GM12878 (cell line): ENCODE measurements around the gene IRAK2. TPM values are rescaled to one million over a fixed set of nuclear protein-coding genes. Genes with fewer than 3 reads are reported as not detected.
A peak's percentile ranks its signal among the peaks of the same experiment; 100 is the strongest.

Experiments
- ATAC-seq: fragments of 200-7000 bp; cut with Tn5 transposase; 3 replicates; pipeline ENCODE4 v1.9.1; 2020; ENCODE audit warnings: mild to moderate bottlenecking, moderate library complexity
- BruUV-seq: library from RNA; stranded (reverse); fragments of 400-500 nt; replicated peaks from 2 replicates; lab custom pipeline; 2021; lab: Mats Ljungman, UMichigan
- CTCF ChIA-PET: fragments of 300-600 bp; sonication (Branson Sonifier 250); formaldehyde crosslinking; extraction: SDS; loops from one replicate; lab custom pipeline; 2021; ENCODE audit warnings: inconsistent platforms; lab: Yijun Ruan, JAX
- POLR2A ChIA-PET: fragments of 350-600 bp; formaldehyde crosslinking; extraction: SDS; loops from one replicate; lab custom pipeline; 2021; ENCODE audit warnings: inconsistent platforms; lab: Charles Lee
- RAD21 ChIA-PET: fragments of 300-600 bp; sonication (Branson Sonifier 250); formaldehyde crosslinking; loops from one replicate; lab custom pipeline; 2023; ENCODE audit warnings: antibody characterized with exemption; ENCODE audit not compliant: unreplicated experiment; lab: Charles Lee
- SMC1A ChIA-PET: fragments of 300-600 bp; sonication (Branson Sonifier 250); formaldehyde crosslinking; loops from one replicate; lab custom pipeline; 2023; ENCODE audit not compliant: unreplicated experiment, uncharacterized antibody; lab: Charles Lee
- DNase-seq: peaks from one replicate; pipeline ENCODE4 v3.0.0-alpha.2; 2011; ENCODE audit warnings: low read depth, low spot score
- FAIRE-seq: peaks from 3 replicates; lab custom pipeline; 2011; peaks lifted over from hg19 to GRCh38; lab: Jason Lieb, UNC
- H2AFZ ChIP-seq: 2 replicates; pipeline ENCODE4 v1.6.0; 2011; ENCODE audit warnings: low read depth, low read length, control low read depth; ENCODE audit not compliant: control insufficient read depth
- H3K27ac ChIP-seq: 2 replicates; pipeline ENCODE4 v1.5.1; 2011; ENCODE audit warnings: control low read depth; ENCODE audit not compliant: control insufficient read depth, insufficient read depth
- H3K27me3 ChIP-seq, 2 experiments: replicated peaks in 1 of 2; 2 replicates each; pipeline versions ENCODE4 v1.6.0 to v1.6.1; 2011; ENCODE audit warnings: low read length in 1 of 2; ENCODE audit not compliant: control insufficient read depth in 2 of 2, insufficient read depth in 2 of 2
- H3K36me3 ChIP-seq, 2 experiments: 2 replicates each; pipeline ENCODE4 v1.5.1; 2011; ENCODE audit warnings: low read length in 1 of 2; ENCODE audit not compliant: control insufficient read depth in 2 of 2, insufficient read depth in 2 of 2
- H3K4me1 ChIP-seq: 2 replicates; pipeline ENCODE4 v1.6.1; 2011; ENCODE audit warnings: mild to moderate bottlenecking, low read length, moderate library complexity, mixed read lengths; ENCODE audit not compliant: control insufficient read depth, insufficient read depth
- H3K4me2 ChIP-seq: 2 replicates; pipeline ENCODE4 v1.6.0; 2011; ENCODE audit warnings: control low read depth; ENCODE audit not compliant: control insufficient read depth, insufficient read depth
- H3K4me3 ChIP-seq: fragments of 200-600 bp; sonication (generic); 2 replicates; pipeline ENCODE4 v1.5.1; 2016
- H3K79me2 ChIP-seq: 2 replicates; pipeline ENCODE4 v1.6.0; 2011; ENCODE audit warnings: low read length; ENCODE audit not compliant: control insufficient read depth, insufficient read depth
- H3K9ac ChIP-seq: 2 replicates; pipeline ENCODE4 v1.8.0; 2011; ENCODE audit warnings: low read length, control low read depth, mixed read lengths; ENCODE audit not compliant: control insufficient read depth, insufficient read depth
- H3K9me3 ChIP-seq: replicated peaks from 3 replicates; pipeline ENCODE4 v1.5.1; 2011; ENCODE audit warnings: mild to moderate bottlenecking, low read length; ENCODE audit not compliant: control insufficient read depth, insufficient read depth
- H4K20me1 ChIP-seq: 2 replicates; pipeline ENCODE4 v1.6.0; 2011; ENCODE audit not compliant: control insufficient read depth, insufficient read depth
- ETV6 ChIP-seq, 2 experiments: fragments of 450-650 bp in 1 of 2; IDR thresholded peaks in 1 of 2; conservative IDR thresholded peaks in 1 of 2; 2 replicates each; pipeline ENCODE4 v1.6.1; 2014; ENCODE audit warnings: antibody characterized with exemption in 1 of 2, borderline replicate concordance in 1 of 2, low read depth in 1 of 2, mild to moderate bottlenecking in 1 of 2, moderate library complexity in 1 of 2
- POLR2AphosphoS5 ChIP-seq: IDR thresholded peaks from 2 replicates; pipeline ENCODE4 v1.6.1; 2011; ENCODE audit warnings: mild to moderate bottlenecking, low read length, inconsistent platforms
- STAT1 ChIP-seq: fragments of 450-650 bp; conservative IDR thresholded peaks from 2 replicates; pipeline ENCODE4 v1.6.1; 2014; ENCODE audit warnings: antibody characterized with exemption, mild to moderate bottlenecking
- ZNF217 ChIP-seq: fragments of 450-650 bp; IDR thresholded peaks from 2 replicates; pipeline ENCODE4 v1.6.1; 2017; ENCODE audit warnings: antibody characterized with exemption, mild to moderate bottlenecking
- WGBS: methylation state at CpG from one replicate; pipeline ENCODE4 v1.1.6; 2016; ENCODE audit warnings: low lambda C conversion rate; ENCODE audit not compliant: insufficient replicate concordance, insufficient coverage; ENCODE audit errors: missing lambda C conversion rate; 5-methylcytosine and 5-hydroxymethylcytosine counted together
- in situ Hi-C: fragments of 300-500 bp; cut with MboI; formaldehyde crosslinking; loops from 9 replicates; pipeline ENCODE4 v1.14.3; 2018; ENCODE audit warnings: mixed read lengths
- intact Hi-C: fragments of 100-400 bp; cut with micrococcal nuclease; formaldehyde crosslinking; loops from one replicate; pipeline ENCODE4 v1.14.2; 2022; ENCODE audit not compliant: unreplicated experiment
- polyA plus RNA-seq, 11 experiments: library from polyadenylated mRNA; depleted of rRNA in 4 of 11; unstranded in 6 of 11; stranded (reverse) in 5 of 11; fragments of >200 nt; fragmentation: Nextera tagmentation in 4 of 11; fragmentation: Illumina TruSeq in 1 of 11; extraction: Ambion mirVana in 4 of 11; extraction: Trizol in 1 of 11; gene quantifications; 1 replicate in 1 of 11; 2 replicates in 10 of 11; pipeline versions ENCODE4 v1.2.1 to v1.2.3, GENCODE V29; 2011 to 2016; ENCODE audit warnings: inconsistent platforms in 2 of 11, missing spikeins in 2 of 11, low read depth in 1 of 11
- total RNA-seq, 4 experiments: library from RNA; depleted of rRNA in 3 of 4; stranded (reverse); fragments of >200 nt in 3 of 4; fragmentation: Illumina TruSeq in 1 of 4; extraction: Trizol in 1 of 4; gene quantifications; 2 replicates each; pipeline versions ENCODE4 v1.2.1 to v1.2.3, GENCODE V29; 2013 to 2021
- TF ChIP-seq, protein P1 (sequence below): IDR thresholded peaks from 2 replicates; pipeline ENCODE4 v1.6.1; 2012; ENCODE audit warnings: improper control_type of control experiment, low read depth, low read length; ENCODE audit not compliant: insufficient replicate concordance

The IRAK2 gene
- total and polyA plus RNA-seq, 10 of the 15 experiments (the other 5 are each of a cell fraction or from before 2014, with no cell fraction given): 0.48 to 5.7 (median 4.5) TPM

DNA sequence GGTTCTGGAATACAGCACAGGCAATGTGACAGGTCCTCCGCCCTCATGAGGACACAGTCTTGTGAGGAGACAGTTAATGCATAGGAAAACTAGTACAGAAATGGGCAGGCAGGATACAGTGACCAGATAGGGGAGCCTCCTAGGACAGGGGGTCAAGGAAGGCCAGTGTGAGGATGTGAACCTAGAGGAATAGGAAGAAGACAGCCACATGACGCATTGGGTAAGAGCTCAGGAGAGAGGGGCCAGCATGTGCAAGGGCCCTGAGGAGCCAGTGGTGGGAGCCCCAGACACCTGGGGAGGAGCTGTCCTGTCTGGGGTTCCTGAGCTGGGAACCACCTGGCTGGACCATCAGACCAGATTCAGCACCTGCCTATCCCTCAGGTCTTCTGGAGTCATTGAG, 15.6 kb downstream of the IRAK2 start:
- Histone ChIP-seq H2AFZ (no peak overlapping the region), H3K4me2 (no peak overlapping the region), H3K4me3 (no peak overlapping the region), H3K27ac (peak overlapping the region; percentile 66; the same call in 1 of the 2 replicates)
- TF ChIP-seq ZNF217: no peak
- TF ChIP-seq, protein P1, sequence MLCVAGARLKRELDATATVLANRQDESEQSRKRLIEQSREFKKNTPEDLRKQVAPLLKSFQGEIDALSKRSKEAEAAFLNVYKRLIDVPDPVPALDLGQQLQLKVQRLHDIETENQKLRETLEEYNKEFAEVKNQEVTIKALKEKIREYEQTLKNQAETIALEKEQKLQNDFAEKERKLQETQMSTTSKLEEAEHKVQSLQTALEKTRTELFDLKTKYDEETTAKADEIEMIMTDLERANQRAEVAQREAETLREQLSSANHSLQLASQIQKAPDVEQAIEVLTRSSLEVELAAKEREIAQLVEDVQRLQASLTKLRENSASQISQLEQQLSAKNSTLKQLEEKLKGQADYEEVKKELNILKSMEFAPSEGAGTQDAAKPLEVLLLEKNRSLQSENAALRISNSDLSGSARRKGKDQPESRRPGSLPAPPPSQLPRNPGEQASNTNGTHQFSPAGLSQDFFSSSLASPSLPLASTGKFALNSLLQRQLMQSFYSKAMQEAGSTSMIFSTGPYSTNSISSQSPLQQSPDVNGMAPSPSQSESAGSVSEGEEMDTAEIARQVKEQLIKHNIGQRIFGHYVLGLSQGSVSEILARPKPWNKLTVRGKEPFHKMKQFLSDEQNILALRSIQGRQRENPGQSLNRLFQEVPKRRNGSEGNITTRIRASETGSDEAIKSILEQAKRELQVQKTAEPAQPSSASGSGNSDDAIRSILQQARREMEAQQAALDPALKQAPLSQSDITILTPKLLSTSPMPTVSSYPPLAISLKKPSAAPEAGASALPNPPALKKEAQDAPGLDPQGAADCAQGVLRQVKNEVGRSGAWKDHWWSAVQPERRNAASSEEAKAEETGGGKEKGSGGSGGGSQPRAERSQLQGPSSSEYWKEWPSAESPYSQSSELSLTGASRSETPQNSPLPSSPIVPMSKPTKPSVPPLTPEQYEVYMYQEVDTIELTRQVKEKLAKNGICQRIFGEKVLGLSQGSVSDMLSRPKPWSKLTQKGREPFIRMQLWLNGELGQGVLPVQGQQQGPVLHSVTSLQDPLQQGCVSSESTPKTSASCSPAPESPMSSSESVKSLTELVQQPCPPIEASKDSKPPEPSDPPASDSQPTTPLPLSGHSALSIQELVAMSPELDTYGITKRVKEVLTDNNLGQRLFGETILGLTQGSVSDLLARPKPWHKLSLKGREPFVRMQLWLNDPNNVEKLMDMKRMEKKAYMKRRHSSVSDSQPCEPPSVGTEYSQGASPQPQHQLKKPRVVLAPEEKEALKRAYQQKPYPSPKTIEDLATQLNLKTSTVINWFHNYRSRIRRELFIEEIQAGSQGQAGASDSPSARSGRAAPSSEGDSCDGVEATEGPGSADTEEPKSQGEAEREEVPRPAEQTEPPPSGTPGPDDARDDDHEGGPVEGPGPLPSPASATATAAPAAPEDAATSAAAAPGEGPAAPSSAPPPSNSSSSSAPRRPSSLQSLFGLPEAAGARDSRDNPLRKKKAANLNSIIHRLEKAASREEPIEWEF: no peak
- no peak for TF ChIP-seq POLR2AphosphoS5
- TF ChIP-seq ETV6 (conservative IDR thresholded peaks at IDR 0.05 in 1 of 2, IDR thresholded peaks at IDR 0.05 in 1 of 2; ENCODE audit: borderline replicate concordance in 1 of 2, low read depth in 1 of 2): no peak
- no peak for TF ChIP-seq STAT1
- TF ChIP-seq, all 136 proteins: peak for 0
- SMC1A ChIA-PET: interaction anchor here (1.5 to 4.9 kb wide), 3 partner anchors 12 to 14 kb away, joined by 3 to 30 read pairs (median 4); no protein-coding TSS in a partner anchor
- H3K9ac ChIP-seq: no peak overlapping the region
- TSS peak; percentile 48 for BruUV-seq
- RAD21 ChIA-PET: interaction anchor here (2.3 to 3.4 kb wide), 2 partner anchors 12 to 14 kb away, joined by 11 to 12 read pairs; no protein-coding TSS in a partner anchor
- intact Hi-C loops: loop anchor here (5.0 kb wide), 1 partner anchor 42 kb away; no protein-coding TSS in a partner anchor
- H3K27me3 ChIP-seq: no peaks in the 10 kb centered on the region
- in situ Hi-C loops: no loop called here
- DNase-seq: no peak
- no peaks in the 10 kb centered on the region for H3K9me3 ChIP-seq
- ATAC-seq: no peak
- no peaks in the 10 kb centered on the region for H4K20me1 ChIP-seq
- CTCF ChIA-PET: interaction anchor here (1.0 to 2.6 kb wide), 4 partner anchors 10 to 18 kb away, joined by 3 to 11 read pairs (median 5); no protein-coding TSS in a partner anchor
- peaks cover 17% of the 10 kb centered on the region for H3K4me1 ChIP-seq
- 95% methylated on average over 2 of the region's 2 CpGs for WGBS
- H3K79me2 ChIP-seq: no peaks in the 10 kb centered on the region
- POLR2A ChIA-PET: interaction anchor here (1.7 to 2.2 kb wide), 2 partner anchors 12 to 14 kb away, joined by 5 to 18 read pairs; no protein-coding TSS in a partner anchor
- FAIRE-seq: peak; percentile 62
- H3K36me3 ChIP-seq: 0 out of 4 replicates have a peak, but pooled peaks cover 0 to 4% of the 10 kb centered on the region in 2 experiments
